ENCODE results near the gene LZIC.

DNA sequence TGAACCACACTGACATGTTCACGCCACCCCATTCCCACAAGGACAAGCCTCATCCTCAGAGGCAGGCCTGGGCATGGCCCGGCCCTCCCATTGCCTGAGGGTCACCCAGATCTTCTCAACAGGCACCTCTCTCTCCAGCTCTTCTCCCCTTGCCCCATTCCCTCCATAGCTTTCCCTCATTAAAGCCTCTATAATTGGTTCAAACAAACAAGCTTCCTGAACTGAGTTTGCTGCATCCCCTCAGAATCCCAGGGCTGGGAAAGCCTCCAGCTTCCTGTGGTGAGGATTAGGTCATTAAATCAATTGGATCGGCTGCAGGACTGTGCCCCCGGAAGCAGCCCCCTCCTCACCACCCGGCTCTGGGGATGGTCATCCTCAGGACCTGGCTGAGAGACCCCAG lies 52.0 kb downstream of the LZIC start:
- TF ChIP-seq GATA2 (IDR thresholded peaks at IDR 0.05; ENCODE audit: low read depth, low read length) = no peak
- no peak for TF ChIP-seq GATA3 (IDR thresholded peaks at IDR 0.05; ENCODE audit: low read depth, low read length)

Data from SH-SY5Y (cell line).